ENCODE measurements around the gene VAC14.

DNA sequence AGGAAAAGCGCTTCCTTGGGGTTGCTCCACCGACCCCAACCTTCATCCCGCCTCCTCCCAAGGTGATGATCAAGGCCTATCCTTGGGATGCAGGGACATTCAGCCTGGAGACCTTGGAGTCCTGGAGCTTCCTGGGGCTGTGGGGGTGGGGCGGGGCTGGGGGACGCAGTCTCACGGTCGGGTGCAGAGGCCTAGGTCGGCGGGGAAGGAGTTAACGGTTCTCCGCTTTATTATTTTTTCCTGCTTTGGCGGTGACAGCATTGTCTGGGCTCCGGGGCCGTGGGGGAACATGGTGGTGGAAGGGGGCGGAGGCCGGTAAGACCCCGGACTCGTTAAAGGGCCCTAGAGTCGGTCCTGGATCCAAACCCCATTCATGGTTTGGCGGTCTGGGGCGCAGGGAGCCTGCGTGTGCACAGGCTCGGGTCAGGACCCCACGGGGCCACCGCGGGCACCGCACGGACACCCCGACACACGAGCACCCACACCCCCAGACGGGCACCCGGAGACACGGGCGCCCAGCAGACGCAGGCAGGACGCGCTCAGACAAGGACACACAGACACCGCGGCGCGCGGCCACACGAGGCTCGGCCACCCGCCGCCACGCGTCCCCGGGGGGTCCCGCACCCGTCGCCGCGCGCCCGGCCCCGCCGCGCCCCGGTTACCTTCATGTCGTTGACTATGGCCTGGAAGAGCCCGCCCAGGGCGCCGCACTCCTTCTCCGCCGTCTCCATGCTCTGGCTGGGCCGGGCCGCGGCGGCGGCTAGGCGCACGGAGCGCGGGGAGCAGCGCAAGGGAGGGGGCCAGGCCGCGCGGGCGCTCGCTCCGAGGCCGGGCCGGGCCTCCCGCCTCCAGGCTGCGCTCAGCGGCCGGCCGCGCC is 115.7 kb downstream of the VAC14 start:
- TF ChIP-seq, protein P1, sequence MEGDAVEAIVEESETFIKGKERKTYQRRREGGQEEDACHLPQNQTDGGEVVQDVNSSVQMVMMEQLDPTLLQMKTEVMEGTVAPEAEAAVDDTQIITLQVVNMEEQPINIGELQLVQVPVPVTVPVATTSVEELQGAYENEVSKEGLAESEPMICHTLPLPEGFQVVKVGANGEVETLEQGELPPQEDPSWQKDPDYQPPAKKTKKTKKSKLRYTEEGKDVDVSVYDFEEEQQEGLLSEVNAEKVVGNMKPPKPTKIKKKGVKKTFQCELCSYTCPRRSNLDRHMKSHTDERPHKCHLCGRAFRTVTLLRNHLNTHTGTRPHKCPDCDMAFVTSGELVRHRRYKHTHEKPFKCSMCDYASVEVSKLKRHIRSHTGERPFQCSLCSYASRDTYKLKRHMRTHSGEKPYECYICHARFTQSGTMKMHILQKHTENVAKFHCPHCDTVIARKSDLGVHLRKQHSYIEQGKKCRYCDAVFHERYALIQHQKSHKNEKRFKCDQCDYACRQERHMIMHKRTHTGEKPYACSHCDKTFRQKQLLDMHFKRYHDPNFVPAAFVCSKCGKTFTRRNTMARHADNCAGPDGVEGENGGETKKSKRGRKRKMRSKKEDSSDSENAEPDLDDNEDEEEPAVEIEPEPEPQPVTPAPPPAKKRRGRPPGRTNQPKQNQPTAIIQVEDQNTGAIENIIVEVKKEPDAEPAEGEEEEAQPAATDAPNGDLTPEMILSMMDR (IDR thresholded peaks at IDR 0.05) = no peak
- TF ChIP-seq POLR2AphosphoS5 (IDR thresholded peaks at IDR 0.05) (no peak), POLR2A (IDR thresholded peaks at IDR 0.05; ENCODE audit: low read depth) (no peak)

Data from esophagus muscularis mucosa (tissue), 3 donors.